Sigmoid colon (tissue), 7 donors: ENCODE measurements around the gene PDE9A. TPM values are rescaled to one million over a fixed set of nuclear protein-coding genes. Genes with fewer than 3 reads are reported as not detected.
"Not testable (repeated sequence)": the region's sequence is repeated elsewhere in the genome, so short reads cannot be mapped to it uniquely, and the experiment has no call there.

ENCODE experiments used
- DNase-seq: peaks from one replicate; pipeline ENCODE4 v3.0.0-alpha.2; 2019
- H3K27ac ChIP-seq, 4 donors: fragments of 200-600 bp; sonication (generic); one replicate each; pipeline ENCODE4 v1.5.1; 2016 to 2019; ENCODE audit warnings: mild to moderate bottlenecking in 1 of 4
- H3K27me3 ChIP-seq, 3 donors: fragments of 200-600 bp; sonication (generic); one replicate each; pipeline ENCODE4 v1.5.1; 2019; ENCODE audit warnings: mild to moderate bottlenecking in 1 of 3
- H3K36me3 ChIP-seq, 4 donors: fragments of 200-600 bp; sonication (generic); one replicate each; pipeline ENCODE4 v1.5.1; 2016 to 2019
- H3K4me1 ChIP-seq, 4 donors: fragments of 200-600 bp; sonication (generic); one replicate each; pipeline ENCODE4 v1.5.1; 2017 to 2019
- H3K4me3 ChIP-seq, 4 donors: fragments of 200-600 bp; sonication (generic); one replicate each; pipeline ENCODE4 v1.5.1; 2017 to 2019; ENCODE audit warnings: mild to moderate bottlenecking in 2 of 4, moderate library complexity in 1 of 4
- H3K9me3 ChIP-seq, 4 donors: fragments of 200-600 bp in 3 of 4; sonication (generic) in 3 of 4; one replicate each; pipeline versions ENCODE4 v1.5.1 to v1.6.1; 2013 to 2019
- CTCF ChIP-seq, 4 experiments: fragments of 450-650 bp in 3 of 4; fragments of 200-600 bp in 1 of 4; IDR thresholded peaks; one replicate each; pipeline ENCODE4 v1.5.1; 2016 to 2019; ENCODE audit warnings: antibody characterized with exemption in 4 of 4, mild to moderate bottlenecking in 3 of 4, moderate library complexity in 2 of 4
- EP300 ChIP-seq, 4 donors: sonication (generic); formaldehyde crosslinking; IDR thresholded peaks; one replicate each; pipeline ENCODE4 v1.6.1; 2017; ENCODE audit warnings: antibody characterized with exemption in 4 of 4
- POLR2A ChIP-seq, 2 donors: fragments of 450-650 bp; IDR thresholded peaks; one replicate each; pipeline ENCODE4 v1.6.1; 2016; ENCODE audit warnings: antibody characterized with exemption in 2 of 2, mild to moderate bottlenecking in 2 of 2, moderate library complexity in 2 of 2
- POLR2AphosphoS5 ChIP-seq, 4 donors: sonication (generic); formaldehyde crosslinking; IDR thresholded peaks; one replicate each; pipeline ENCODE4 v1.6.1; 2017; ENCODE audit warnings: antibody characterized with exemption in 4 of 4
- WGBS, 2 donors: extraction: QIAGEN DNeasy Blood & Tissue Kit; methylation state at CpG; one replicate each; pipeline ENCODE4 v1.1.7; 2013; 5-methylcytosine and 5-hydroxymethylcytosine counted together
- intact Hi-C: fragments of 100-400 bp; cut with DNase I; formaldehyde crosslinking; loops from one replicate; pipeline ENCODE4 v1.15.1; 2023
- polyA plus RNA-seq, 3 donors: library from polyadenylated mRNA; stranded (reverse); fragments of 200-250 nt; gene quantifications; one replicate each; pipeline ENCODE4 v1.2.3, GENCODE V29; 2013
- total RNA-seq, 4 donors: library from RNA; depleted of rRNA; stranded (reverse); fragments of >200 nt; gene quantifications; one replicate each; pipeline ENCODE4 v1.1.0, GENCODE V29; 2016
- donor health status: healthy with polysubstance abuse.
- donor health status: Bipolar disorder and iron deficiency.
- donor health status: healthy.

PDE9A gene
- total and polyA plus RNA-seq, 7 donors: 71.6 to 433 (median 102) TPM

GRCh38 chr21:42799948-42800347, 146.5 kb downstream of the PDE9A start:
- DNase-seq: no peak
- H3K36me3 ChIP-seq: no peaks in the 10 kb centered on the region
- no peak overlapping the region for H3K4me3 ChIP-seq
- H3K4me1 ChIP-seq: no peaks in the 10 kb centered on the region
- intact Hi-C loops: no loop called here
- WGBS, 2 donors: 65 to 68% methylated on average over 5 of the region's 5 CpGs
- H3K27ac ChIP-seq: no peak overlapping the region
- H3K27me3 ChIP-seq: no peaks in the 10 kb centered on the region
- H3K9me3 ChIP-seq: no peaks in the 10 kb centered on the region
- TF ChIP-seq CTCF (IDR thresholded peaks at IDR 0.05) (no peak), POLR2A (IDR thresholded peaks at IDR 0.05) (no peak), EP300 (IDR thresholded peaks at IDR 0.05) (no peak), POLR2AphosphoS5 (IDR thresholded peaks at IDR 0.05) (no peak)

DNA sequence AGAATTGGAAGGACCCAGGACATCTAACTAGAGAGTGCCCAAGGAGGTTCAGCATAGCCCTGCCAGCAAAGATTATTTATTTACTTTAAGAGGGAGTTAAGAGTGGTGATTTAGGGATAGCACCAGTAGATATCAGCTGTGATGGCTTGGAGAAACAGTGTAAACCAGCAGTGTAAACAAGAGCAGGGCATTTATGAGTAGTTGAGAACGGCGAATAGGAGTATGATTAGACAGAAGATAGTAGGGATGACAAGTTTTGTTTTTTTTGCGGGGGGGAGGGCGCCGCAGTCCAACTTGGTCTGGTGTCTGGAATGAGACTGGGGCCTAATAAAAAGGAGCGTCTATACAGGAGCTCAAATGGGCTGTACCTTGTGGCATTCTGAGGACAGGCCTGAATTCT, 148.2 kb downstream of the PDE9A start:
- 52 to 81% methylated on average over 6 of the region's 6 CpGs for WGBS, 2 donors
- H3K4me1 ChIP-seq, H3K27me3 ChIP-seq, H3K36me3 ChIP-seq, intact Hi-C loops, H3K4me3 ChIP-seq, H3K9me3 ChIP-seq, H3K27ac ChIP-seq, DNase-seq: not testable (repeated sequence)

DNA sequence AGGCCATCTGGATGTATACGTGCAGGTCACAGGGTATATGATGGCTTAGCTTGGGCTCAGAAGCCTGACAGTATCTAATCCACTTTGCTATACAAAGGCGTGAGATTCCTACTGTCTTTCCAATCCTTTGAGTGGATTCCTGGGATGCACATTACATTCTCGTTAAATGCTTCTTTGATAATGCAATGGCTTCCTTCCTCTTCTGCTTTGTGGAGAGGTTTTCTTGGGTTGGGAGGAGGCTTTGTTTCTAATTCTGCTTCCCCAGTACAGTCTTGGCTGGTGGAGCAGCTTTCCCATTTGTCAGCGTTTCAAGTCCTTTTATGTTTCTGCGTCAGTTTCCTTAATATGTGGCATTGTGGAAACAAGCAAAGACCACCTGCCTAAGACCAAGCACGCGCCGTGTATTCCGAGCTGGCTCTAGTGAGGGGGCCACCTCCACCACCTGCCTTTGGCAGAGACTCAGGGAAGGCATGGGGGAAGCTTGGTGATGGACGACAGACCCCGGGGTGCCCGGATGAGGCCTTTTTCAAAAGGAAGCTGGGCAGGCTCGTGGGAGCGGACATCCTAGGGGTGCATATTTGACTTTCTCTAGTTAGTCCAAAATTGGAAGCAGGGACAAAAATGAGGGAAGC, 153.2 kb downstream of the PDE9A start:
- no peak for TF ChIP-seq POLR2AphosphoS5 (IDR thresholded peaks at IDR 0.05)
- no peaks in the 10 kb centered on the region for H3K4me1 ChIP-seq
- no peaks in the 10 kb centered on the region for H3K36me3 ChIP-seq
- no peak overlapping the region for H3K4me3 ChIP-seq
- no peak overlapping the region for H3K27ac ChIP-seq
- DNase-seq: no peak
- no peaks in the 10 kb centered on the region for H3K9me3 ChIP-seq
- H3K27me3 ChIP-seq: peaks cover 0 to 15% (median 0%) of the 10 kb centered on the region in 3 donors
- intact Hi-C loops: no loop called here
- 79 to 83% methylated on average over 14 of the region's 14 CpGs for WGBS, 2 donors

- 72 to 88% methylated on average over 16 of the region's 16 CpGs for WGBS, 2 donors
- H3K9me3 ChIP-seq, DNase-seq, intact Hi-C loops, H3K4me3 ChIP-seq, H3K27ac ChIP-seq, H3K4me1 ChIP-seq, H3K36me3 ChIP-seq: not testable (repeated sequence)
- peaks cover 0 to 15% (median 0%) of the 10 kb centered on the region in 3 donors for H3K27me3 ChIP-seq
Observed at GRCh38 chr21:42807293-42807895, 154.0 kb downstream of the PDE9A start.

DNA sequence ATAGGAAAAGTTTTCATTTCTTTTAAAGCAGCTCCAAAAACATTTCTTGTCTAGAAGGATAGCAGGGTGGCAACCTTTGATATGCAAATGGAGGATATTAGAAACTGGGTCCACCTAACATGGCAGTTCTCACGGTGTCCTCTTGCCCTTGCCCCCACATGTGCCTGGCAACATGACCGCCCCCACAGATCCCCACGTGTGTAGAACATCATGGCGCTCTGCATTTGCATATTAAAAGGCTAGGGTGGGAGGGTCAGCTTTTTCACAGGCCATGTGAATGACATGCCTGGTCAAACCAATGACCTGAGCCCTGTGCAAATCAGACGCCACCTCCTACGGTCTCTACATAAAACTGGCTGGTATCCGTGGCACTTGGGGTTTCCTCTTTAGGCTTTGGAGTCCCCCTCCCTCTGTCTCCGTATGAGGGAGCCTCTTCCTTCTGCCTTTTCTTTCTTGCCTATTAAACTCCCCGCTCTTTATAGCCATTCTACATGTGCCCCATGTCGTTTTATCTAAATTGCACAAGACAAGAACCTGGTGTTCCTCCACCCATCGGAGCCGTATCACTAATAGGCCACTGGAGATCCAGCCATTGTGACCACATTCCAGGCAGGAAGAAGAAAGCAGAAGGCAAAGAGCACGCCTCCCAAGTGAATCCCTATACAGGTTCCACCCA, 154.7 kb downstream of the PDE9A start:
- H3K27ac ChIP-seq: no peak overlapping the region
- H3K27me3 ChIP-seq: peaks cover 0 to 15% (median 0%) of the 10 kb centered on the region in 3 donors
- no peaks in the 10 kb centered on the region for H3K9me3 ChIP-seq
- no peak overlapping the region for H3K4me3 ChIP-seq
- TF ChIP-seq POLR2AphosphoS5 (IDR thresholded peaks at IDR 0.05) (no peak), CTCF (IDR thresholded peaks at IDR 0.05) (no peak), EP300 (IDR thresholded peaks at IDR 0.05) (no peak), POLR2A (IDR thresholded peaks at IDR 0.05) (no peak)
- WGBS, 2 donors: 71 to 85% methylated on average over 13 of the region's 13 CpGs
- no peaks in the 10 kb centered on the region for H3K4me1 ChIP-seq
- DNase-seq: no peak
- no peaks in the 10 kb centered on the region for H3K36me3 ChIP-seq
- intact Hi-C loops: no loop called here

GRCh38 chr21:42809171-42809570, 155.8 kb downstream of the PDE9A start:
- intact Hi-C loops: no loop called here

More at GRCh38 chr21:42809171-42809570, 155.8 kb downstream of the PDE9A start:
- TF ChIP-seq EP300 (IDR thresholded peaks at IDR 0.05) (no peak), POLR2AphosphoS5 (IDR thresholded peaks at IDR 0.05) (no peak), POLR2A (IDR thresholded peaks at IDR 0.05) (no peak), CTCF (IDR thresholded peaks at IDR 0.05) (no peak)
- Histone ChIP-seq H3K27ac (no peak overlapping the region), H3K9me3 (no peaks in the 10 kb centered on the region), H3K4me1 (no peaks in the 10 kb centered on the region), H3K4me3 (no peak overlapping the region), H3K36me3 (no peaks in the 10 kb centered on the region), H3K27me3 (peaks cover 0 to 15% (median 0%) of the 10 kb centered on the region in 3 donors)
- 90 to 92% methylated on average over 7 of the region's 7 CpGs for WGBS, 2 donors
- DNase-seq: no peak
